COLO668 (cell line): ENCODE measurements around the gene SNAI3.

Source experiments
- DNase-seq: peaks from one replicate; lab custom pipeline; 2025; ENCODE audit not compliant: unreplicated experiment; lab: John Stamatoyannopoulos, UW

Gene SNAI3

GRCh38 chr16:88721815-88722755 lies 35.8 kb upstream of the SNAI3 start:
- no peak for DNase-seq

- DNase-seq = no peak
Measured at GRCh38 chr16:88721236-88721635, 34.9 kb upstream of the SNAI3 start.

- DNase-seq = no peak
Measured at GRCh38 chr16:88720396-88720970, 34.2 kb upstream of the SNAI3 start.

GRCh38 chr16:88719933-88720296 lies 33.6 kb upstream of the SNAI3 start:
- DNase-seq = no peak

- no peak for DNase-seq
Measured at GRCh38 chr16:88719267-88719932, 33.1 kb upstream of the SNAI3 start.

- DNase-seq = no peak
Measured at GRCh38 chr16:88718178-88718577, 31.9 kb upstream of the SNAI3 start.

GRCh38 chr16:88716601-88717001 lies 30.3 kb upstream of the SNAI3 start:
- no peak for DNase-seq

- DNase-seq = no peak
Measured at GRCh38 chr16:88716201-88716600, 29.9 kb upstream of the SNAI3 start.

- DNase-seq = no peak
Measured at GRCh38 chr16:88715312-88716190, 29.2 kb upstream of the SNAI3 start.

- DNase-seq = no peak
Measured at GRCh38 chr16:88714420-88715302, 28.4 kb upstream of the SNAI3 start.

- DNase-seq = no peak
Measured at GRCh38 chr16:88713568-88714419, 27.5 kb upstream of the SNAI3 start.

- DNase-seq = no peak
Measured at GRCh38 chr16:88713054-88713453, 26.7 kb upstream of the SNAI3 start.

- no peak for DNase-seq
Measured at GRCh38 chr16:88712362-88712979, 26.2 kb upstream of the SNAI3 start.

- no peak for DNase-seq
Measured at GRCh38 chr16:88711750-88712340, 25.5 kb upstream of the SNAI3 start.

GRCh38 chr16:88710556-88710955 lies 24.2 kb upstream of the SNAI3 start:
- peak; percentile 29 for DNase-seq

- DNase-seq = peak; percentile 7
Measured at GRCh38 chr16:88706965-88707826, 20.9 kb upstream of the SNAI3 start.

- peak; percentile 92 for DNase-seq
Measured at GRCh38 chr16:88706229-88706964, 20.1 kb upstream of the SNAI3 start, which contains the start of the genes CTU2 and RNF166. Gene CTU2, plus strand, starts transcription at chr16:88706503. Its CDS starts 28 bp downstream, at chr16:88706531. Gene RNF166, minus strand, starts transcription at chr16:88706408. Its CDS starts 83 bp downstream, at chr16:88706325.
